ENCODE results near the gene GKN2.

GKN2 gene

GRCh38 chr2:68952887-68953521 lies at the start of gene GKN2:
Gene GKN2, minus strand, starts transcription at chr2:68952893. Its CDS starts 32 bp downstream, at chr2:68952861.
- no peak for DNase-seq

GRCh38 chr2:69001879-69002278 lies 49.2 kb upstream of the GKN2 start:
- DNase-seq: no peak

- no peak for DNase-seq
These were observed 44.7 kb upstream of the GKN2 start for GRCh38 chr2:68997401-68997800.

- DNase-seq: no peak
These were observed 43.2 kb upstream of the GKN2 start for GRCh38 chr2:68995916-68996315.

- DNase-seq: no peak
These were observed 42.2 kb upstream of the GKN2 start for GRCh38 chr2:68994864-68995263.

- DNase-seq: no peak
These were observed 41.0 kb upstream of the GKN2 start for GRCh38 chr2:68993660-68994059.

GRCh38 chr2:68992933-68993332 lies 40.2 kb upstream of the GKN2 start:
- no peak for DNase-seq

- DNase-seq: no peak
These were observed 39.6 kb upstream of the GKN2 start for GRCh38 chr2:68992341-68992740.

- DNase-seq: no peak
These were observed 36.3 kb upstream of the GKN2 start for GRCh38 chr2:68989035-68989434.

- DNase-seq: no peak
These were observed 34.4 kb upstream of the GKN2 start for GRCh38 chr2:68987021-68987503.

GRCh38 chr2:68980956-68981355 lies 28.3 kb upstream of the GKN2 start:
- no peak for DNase-seq

- DNase-seq: no peak
These were observed 25.4 kb upstream of the GKN2 start for GRCh38 chr2:68978098-68978497.

GRCh38 chr2:68977453-68977852 lies 24.8 kb upstream of the GKN2 start:
- no peak for DNase-seq

- no peak for DNase-seq
These were observed 23.2 kb upstream of the GKN2 start for GRCh38 chr2:68975844-68976243.

GRCh38 chr2:68974946-68975665 lies 22.4 kb upstream of the GKN2 start:
- no peak for DNase-seq

- no peak for DNase-seq
These were observed 21.6 kb upstream of the GKN2 start, which contains the start of gene GKN1 for GRCh38 chr2:68974251-68974650. Gene GKN1, plus strand, starts transcription at chr2:68974636. Its CDS starts 42 bp downstream, at chr2:68974678.

GRCh38 chr2:68971591-68972231 lies 19.0 kb upstream of the GKN2 start:
- no peak for DNase-seq

- DNase-seq: no peak
These were observed 18.0 kb upstream of the GKN2 start for GRCh38 chr2:68970566-68971265.

- no peak for DNase-seq
These were observed 17.2 kb upstream of the GKN2 start for GRCh38 chr2:68969736-68970490.

GRCh38 chr2:68968221-68968620 lies 15.5 kb upstream of the GKN2 start:
- no peak for DNase-seq

- no peak for DNase-seq
These were observed 11.6 kb upstream of the GKN2 start for GRCh38 chr2:68964282-68964681.

GRCh38 chr2:68961380-68961779 lies 8.7 kb upstream of the GKN2 start:
- no peak for DNase-seq

- no peak for DNase-seq
These were observed 6.3 kb upstream of the GKN2 start for GRCh38 chr2:68959001-68959400.
